Measurements from ENCODE around the gene CAPRIN2. TPM values are rescaled to one million over a fixed set of nuclear protein-coding genes. Genes with fewer than 3 reads are reported as not detected.

Gene CAPRIN2
- total and polyA plus RNA-seq, 2 experiments from 2014 or later, result 36.5 to 41.3 TPM

- Histone ChIP-seq H2AFZ (peak overlapping the region; percentile 70), H3K4me3 (peak overlapping the region; percentile 78), H3K4me2 (peak overlapping the region; percentile 72), H3K9me2 (ENCODE audit: insufficient read depth) (no peaks in the 10 kb centered on the region), H3K27me3 (ENCODE audit: insufficient read depth) (no peaks in the 10 kb centered on the region), H3F3A (replicated peaks; ENCODE audit: low read depth) (peaks cover 3% of the 10 kb centered on the region; the same call in 1 of the 2 replicates), H3K4me1 (ENCODE audit: insufficient read depth) (peaks cover 32% of the 10 kb centered on the region), H3K36me3 (ENCODE audit: insufficient read depth) (no peaks in the 10 kb centered on the region), H3K27ac (ENCODE audit: low read depth) (peak overlapping the region; percentile 70), H4K20me1 (replicated peaks; ENCODE audit: insufficient read depth) (peaks cover 21% of the 10 kb centered on the region; the same call in 1 of the 2 replicates), H3K79me2 (replicated peaks; ENCODE audit: insufficient read depth) (peaks cover 37% of the 10 kb centered on the region)
- peaks cover 2% of the 10 kb centered on the region; the same call in 1 of the 3 replicates for H3K36me3 Mint-ChIP-seq (ENCODE audit: low read depth)
- peak overlapping the region; percentile 94 for H3K27ac Mint-ChIP-seq
- DNase-seq (ENCODE audit: low spot score) (no peak), ATAC-seq (no peak)
- peaks cover 32% of the 10 kb centered on the region for H3K4me1 Mint-ChIP-seq
- TF ChIP-seq ZNF331 (CRISPR knock-in tag; IDR thresholded peaks at IDR 0.05; ENCODE audit: low read depth) (no peak), STAT1 (IDR thresholded peaks at IDR 0.05; ENCODE audit: unreplicated experiment) (no peak), POLR2AphosphoS5 (IDR thresholded peaks at IDR 0.05; ENCODE audit: low read depth) (no peak)
- peaks cover 4% of the 10 kb centered on the region for H3K27me3 Mint-ChIP-seq (ENCODE audit: insufficient read depth, low read depth, poor library complexity)
- H3K9me3 Mint-ChIP-seq, result 0 out of 3 replicates have a peak, but pooled peaks cover under 1% of the 10 kb centered on the region
- H3K4me3 Mint-ChIP-seq, result peak overlapping the region; percentile 96
Observed at GRCh38 chr12:30755395-30755762, 628 bp upstream of the CAPRIN2 start.

GRCh38 chr12:30754383-30754749 is 385 bp downstream of the CAPRIN2 start:
- Mint-ChIP-seq H3K27me3 (ENCODE audit: insufficient read depth, low read depth, poor library complexity) (peaks cover 4% of the 10 kb centered on the region), H3K4me3 (peak overlapping the region; percentile 96), H3K27ac (peak overlapping the region; percentile 94), H3K9me3 (no peaks in the 10 kb centered on the region), H3K4me1 (peaks cover 37% of the 10 kb centered on the region), H3K36me3 (ENCODE audit: low read depth) (no peaks in the 10 kb centered on the region; the same call in 2 of the 3 replicates)
- no peak for DNase-seq (ENCODE audit: low spot score)
- no peaks in the 10 kb centered on the region for H3K27me3 ChIP-seq (ENCODE audit: insufficient read depth)
- H3F3A ChIP-seq (replicated peaks; ENCODE audit: low read depth), result peaks cover 3% of the 10 kb centered on the region; the same call in 1 of the 2 replicates
- ATAC-seq, result no peak; the same call in 2 of the 3 replicates
- H3K4me2 ChIP-seq, result peak overlapping the region; percentile 93
- H4K20me1 ChIP-seq (replicated peaks; ENCODE audit: insufficient read depth), result peaks cover 21% of the 10 kb centered on the region; the same call in 1 of the 2 replicates
- no peaks in the 10 kb centered on the region for H3K36me3 ChIP-seq (ENCODE audit: insufficient read depth)
- no peak overlapping the region for H2AFZ ChIP-seq
- TF ChIP-seq, protein P1, sequence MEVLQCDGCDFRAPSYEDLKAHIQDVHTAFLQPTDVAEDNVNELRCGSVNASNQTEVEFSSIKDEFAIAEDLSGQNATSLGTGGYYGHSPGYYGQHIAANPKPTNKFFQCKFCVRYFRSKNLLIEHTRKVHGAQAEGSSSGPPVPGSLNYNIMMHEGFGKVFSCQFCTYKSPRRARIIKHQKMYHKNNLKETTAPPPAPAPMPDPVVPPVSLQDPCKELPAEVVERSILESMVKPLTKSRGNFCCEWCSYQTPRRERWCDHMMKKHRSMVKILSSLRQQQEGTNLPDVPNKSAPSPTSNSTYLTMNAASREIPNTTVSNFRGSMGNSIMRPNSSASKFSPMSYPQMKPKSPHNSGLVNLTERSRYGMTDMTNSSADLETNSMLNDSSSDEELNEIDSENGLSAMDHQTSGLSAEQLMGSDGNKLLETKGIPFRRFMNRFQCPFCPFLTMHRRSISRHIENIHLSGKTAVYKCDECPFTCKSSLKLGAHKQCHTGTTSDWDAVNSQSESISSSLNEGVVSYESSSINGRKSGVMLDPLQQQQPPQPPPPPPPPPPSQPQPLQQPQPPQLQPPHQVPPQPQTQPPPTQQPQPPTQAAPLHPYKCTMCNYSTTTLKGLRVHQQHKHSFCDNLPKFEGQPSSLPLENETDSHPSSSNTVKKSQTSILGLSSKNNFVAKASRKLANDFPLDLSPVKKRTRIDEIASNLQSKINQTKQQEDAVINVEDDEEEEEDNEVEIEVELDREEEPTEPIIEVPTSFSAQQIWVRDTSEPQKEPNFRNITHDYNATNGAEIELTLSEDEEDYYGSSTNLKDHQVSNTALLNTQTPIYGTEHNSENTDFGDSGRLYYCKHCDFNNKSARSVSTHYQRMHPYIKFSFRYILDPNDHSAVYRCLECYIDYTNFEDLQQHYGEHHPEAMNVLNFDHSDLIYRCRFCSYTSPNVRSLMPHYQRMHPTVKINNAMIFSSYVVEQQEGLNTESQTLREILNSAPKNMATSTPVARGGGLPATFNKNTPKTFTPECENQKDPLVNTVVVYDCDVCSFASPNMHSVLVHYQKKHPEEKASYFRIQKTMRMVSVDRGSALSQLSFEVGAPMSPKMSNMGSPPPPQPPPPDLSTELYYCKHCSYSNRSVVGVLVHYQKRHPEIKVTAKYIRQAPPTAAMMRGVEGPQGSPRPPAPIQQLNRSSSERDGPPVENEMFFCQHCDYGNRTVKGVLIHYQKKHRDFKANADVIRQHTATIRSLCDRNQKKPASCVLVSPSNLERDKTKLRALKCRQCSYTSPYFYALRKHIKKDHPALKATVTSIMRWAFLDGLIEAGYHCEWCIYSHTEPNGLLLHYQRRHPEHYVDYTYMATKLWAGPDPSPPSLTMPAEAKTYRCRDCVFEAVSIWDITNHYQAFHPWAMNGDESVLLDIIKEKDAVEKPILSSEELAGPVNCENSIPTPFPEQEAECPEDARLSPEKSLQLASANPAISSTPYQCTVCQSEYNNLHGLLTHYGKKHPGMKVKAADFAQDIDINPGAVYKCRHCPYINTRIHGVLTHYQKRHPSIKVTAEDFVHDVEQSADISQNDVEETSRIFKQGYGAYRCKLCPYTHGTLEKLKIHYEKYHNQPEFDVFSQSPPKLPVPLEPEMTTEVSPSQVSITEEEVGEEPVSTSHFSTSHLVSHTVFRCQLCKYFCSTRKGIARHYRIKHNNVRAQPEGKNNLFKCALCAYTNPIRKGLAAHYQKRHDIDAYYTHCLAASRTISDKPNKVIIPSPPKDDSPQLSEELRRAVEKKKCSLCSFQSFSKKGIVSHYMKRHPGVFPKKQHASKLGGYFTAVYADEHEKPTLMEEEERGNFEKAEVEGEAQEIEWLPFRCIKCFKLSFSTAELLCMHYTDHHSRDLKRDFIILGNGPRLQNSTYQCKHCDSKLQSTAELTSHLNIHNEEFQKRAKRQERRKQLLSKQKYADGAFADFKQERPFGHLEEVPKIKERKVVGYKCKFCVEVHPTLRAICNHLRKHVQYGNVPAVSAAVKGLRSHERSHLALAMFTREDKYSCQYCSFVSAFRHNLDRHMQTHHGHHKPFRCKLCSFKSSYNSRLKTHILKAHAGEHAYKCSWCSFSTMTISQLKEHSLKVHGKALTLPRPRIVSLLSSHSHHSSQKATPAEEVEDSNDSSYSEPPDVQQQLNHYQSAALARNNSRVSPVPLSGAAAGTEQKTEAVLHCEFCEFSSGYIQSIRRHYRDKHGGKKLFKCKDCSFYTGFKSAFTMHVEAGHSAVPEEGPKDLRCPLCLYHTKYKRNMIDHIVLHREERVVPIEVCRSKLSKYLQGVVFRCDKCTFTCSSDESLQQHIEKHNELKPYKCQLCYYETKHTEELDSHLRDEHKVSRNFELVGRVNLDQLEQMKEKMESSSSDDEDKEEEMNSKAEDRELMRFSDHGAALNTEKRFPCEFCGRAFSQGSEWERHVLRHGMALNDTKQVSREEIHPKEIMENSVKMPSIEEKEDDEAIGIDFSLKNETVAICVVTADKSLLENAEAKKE (CRISPR knock-in tag; IDR thresholded peaks at IDR 0.05), result no peak
- TF ChIP-seq POLR2AphosphoS5 (IDR thresholded peaks at IDR 0.05; ENCODE audit: low read depth) (no peak), REST (IDR thresholded peaks at IDR 0.05; ENCODE audit: unreplicated experiment) (no peak)
- peaks cover 47% of the 10 kb centered on the region for H3K79me2 ChIP-seq (replicated peaks; ENCODE audit: insufficient read depth)
- H3K4me3 ChIP-seq, result peak overlapping the region; percentile 78
- H3K9me2 ChIP-seq (ENCODE audit: insufficient read depth), result no peaks in the 10 kb centered on the region
- H3K4me1 ChIP-seq (ENCODE audit: insufficient read depth), result peaks cover 37% of the 10 kb centered on the region
- peak overlapping the region; percentile 69; the same call in 1 of the 2 replicates for H3K27ac ChIP-seq (ENCODE audit: low read depth)
